SU-DHL-6 (cell line): ENCODE results near the gene MTMR3.

Source experiments
- H2AFZ ChIP-seq: fragments of 200-600 bp; sonication (generic); 2 replicates; pipeline ENCODE4 v1.6.1; 2014; ENCODE audit warnings: low read depth, mild to moderate bottlenecking, moderate library complexity, mixed read lengths, antibody characterized with exemption, low read length; ENCODE audit not compliant: severe bottlenecking
- H3F3A ChIP-seq: fragments of 200-600 bp; shearing (Covaris generic); 2 replicates; pipeline ENCODE4 v1.6.0; 2016; ENCODE audit warnings: antibody characterized with exemption, mild to moderate bottlenecking; ENCODE audit not compliant: insufficient read depth
- H3K27ac ChIP-seq: fragments of 200-600 bp; sonication (generic); 2 replicates; pipeline ENCODE4 v1.5.1; 2016; ENCODE audit warnings: low read depth, mild to moderate bottlenecking, low read length, moderate library complexity, mixed read lengths
- H3K27me3 ChIP-seq: fragments of 200-600 bp; sonication (generic), shearing (Covaris generic); 2 replicates; pipeline ENCODE4 v1.6.0; 2014; ENCODE audit warnings: mild to moderate bottlenecking, low read length
- H3K36me3 ChIP-seq: fragments of 200-600 bp; sonication (generic); 2 replicates; pipeline ENCODE4 v1.6.1; 2014; ENCODE audit warnings: mild to moderate bottlenecking, low read length, mixed read lengths
- H3K4me2 ChIP-seq: fragments of 300-600, 200-600 bp; shearing (Covaris generic), sonication (generic); 2 replicates; pipeline ENCODE4 v1.6.0; 2014; ENCODE audit warnings: low read length, low read depth, mild to moderate bottlenecking; ENCODE audit not compliant: poor library complexity, severe bottlenecking
- H3K4me3 ChIP-seq: fragments of 200-600 bp; sonication (generic); 2 replicates; pipeline ENCODE4 v1.5.1; 2014; ENCODE audit warnings: antibody characterized with exemption, low read length, mild to moderate bottlenecking, mixed read lengths; ENCODE audit not compliant: insufficient read depth, poor library complexity, severe bottlenecking
- H3K79me2 ChIP-seq: fragments of 200-600 bp; sonication (generic); 2 replicates; pipeline ENCODE4 v1.6.1; 2014; ENCODE audit warnings: mild to moderate bottlenecking, low read length, moderate library complexity; ENCODE audit not compliant: insufficient read depth
- H3K9ac ChIP-seq: fragments of 200-600 bp; sonication (generic); 2 replicates; pipeline ENCODE4 v1.7.0; 2014; ENCODE audit warnings: mild to moderate bottlenecking, low read length
- H3K9me2 ChIP-seq: fragments of 200-600 bp; sonication (generic); replicated peaks from 2 replicates; pipeline ENCODE4 v1.6.1; 2014; ENCODE audit warnings: low read length; ENCODE audit not compliant: insufficient read depth
- H3K9me3 ChIP-seq: fragments of 200-600 bp; sonication (generic); 2 replicates; pipeline ENCODE4 v1.6.1; 2014; ENCODE audit warnings: low read length, mixed read lengths; ENCODE audit not compliant: insufficient read depth
- H4K20me1 ChIP-seq: fragments of 200-600 bp; sonication (generic); 2 replicates; pipeline ENCODE4 v1.6.1; 2014; ENCODE audit warnings: low read depth, mild to moderate bottlenecking, antibody characterized with exemption, low read length, moderate library complexity, mixed read lengths
- CTCF ChIP-seq: fragments of 200-600 bp; sonication (generic); IDR thresholded peaks from one replicate; pipeline ENCODE4 v1.5.1; 2017; ENCODE audit warnings: antibody characterized with exemption, mild to moderate bottlenecking, low read length, moderate library complexity; ENCODE audit not compliant: insufficient read depth, poor library complexity, severe bottlenecking
- EZH2phosphoT487 ChIP-seq: fragments of 200-600 bp; sonication (generic), shearing (Covaris generic); conservative IDR thresholded peaks from 2 replicates; pipeline ENCODE4 v1.6.1; 2018; ENCODE audit warnings: mild to moderate bottlenecking, antibody characterized with exemption, low read length, moderate library complexity, mixed read lengths

The MTMR3 gene

GRCh38 chr22:29951791-29952413 is 68.9 kb downstream of the MTMR3 start:
- peaks cover 13% of the 10 kb centered on the region for H4K20me1 ChIP-seq
- H3K4me3 ChIP-seq: no peak overlapping the region
- H3K9me3 ChIP-seq: no peaks in the 10 kb centered on the region
- no peaks in the 10 kb centered on the region for H3K36me3 ChIP-seq
- H3K4me2 ChIP-seq: no peak overlapping the region
- TF ChIP-seq CTCF (no peak), EZH2phosphoT487 (no peak)
- H3K27ac ChIP-seq: no peak overlapping the region
- no peaks in the 10 kb centered on the region for H3K79me2 ChIP-seq
- no peaks in the 10 kb centered on the region for H3F3A ChIP-seq
- no peak overlapping the region for H3K9ac ChIP-seq
- no peak overlapping the region for H2AFZ ChIP-seq
- no peaks in the 10 kb centered on the region for H3K9me2 ChIP-seq
- H3K27me3 ChIP-seq: no peaks in the 10 kb centered on the region

- no peaks in the 10 kb centered on the region for H3K27me3 ChIP-seq
- H4K20me1 ChIP-seq: no peaks in the 10 kb centered on the region; the same call in 1 of the 2 replicates
- no peak for TF ChIP-seq EZH2phosphoT487
- H3K4me2 ChIP-seq: no peak overlapping the region
- H2AFZ ChIP-seq: no peak overlapping the region
- H3K9ac ChIP-seq: no peak overlapping the region
- H3K27ac ChIP-seq: no peak overlapping the region
- H3K36me3 ChIP-seq: no peaks in the 10 kb centered on the region
- no peaks in the 10 kb centered on the region for H3K79me2 ChIP-seq
- no peaks in the 10 kb centered on the region for H3K9me2 ChIP-seq
- H3K4me3 ChIP-seq: no peak overlapping the region
- H3F3A ChIP-seq: no peaks in the 10 kb centered on the region
- H3K9me3 ChIP-seq: no peaks in the 10 kb centered on the region
Observed at GRCh38 chr22:29954203-29954855, 71.4 kb downstream of the MTMR3 start.

GRCh38 chr22:29956680-29957079 is 73.7 kb downstream of the MTMR3 start:
- Histone ChIP-seq H3K36me3 (no peaks in the 10 kb centered on the region), H3K27me3 (no peaks in the 10 kb centered on the region), H3K9me2 (no peaks in the 10 kb centered on the region), H3K79me2 (no peaks in the 10 kb centered on the region), H3K9me3 (no peaks in the 10 kb centered on the region), H3K27ac (no peak overlapping the region), H3K4me3 (no peak overlapping the region), H2AFZ (no peak overlapping the region), H3F3A (no peaks in the 10 kb centered on the region), H3K4me2 (no peak overlapping the region), H3K9ac (no peak overlapping the region), H4K20me1 (no peaks in the 10 kb centered on the region; the same call in 1 of the 2 replicates)
- TF ChIP-seq CTCF (no peak), EZH2phosphoT487 (no peak)

- H3K27ac ChIP-seq: no peak overlapping the region
- H3K9ac ChIP-seq: no peak overlapping the region
- no peaks in the 10 kb centered on the region for H3K9me3 ChIP-seq
- H3K79me2 ChIP-seq: no peaks in the 10 kb centered on the region
- no peak overlapping the region for H2AFZ ChIP-seq
- no peaks in the 10 kb centered on the region for H3K9me2 ChIP-seq
- TF ChIP-seq CTCF (no peak), EZH2phosphoT487 (no peak)
- H4K20me1 ChIP-seq: no peaks in the 10 kb centered on the region
- H3K4me2 ChIP-seq: no peak overlapping the region
- H3K36me3 ChIP-seq: no peaks in the 10 kb centered on the region
- H3K27me3 ChIP-seq: no peaks in the 10 kb centered on the region
- no peak overlapping the region for H3K4me3 ChIP-seq
- no peaks in the 10 kb centered on the region for H3F3A ChIP-seq
Observed at GRCh38 chr22:29958170-29958569, 75.2 kb downstream of the MTMR3 start.
